Fibroblast of lung (primary cell): ENCODE data around the gene OSBP. TPM values are rescaled to one million over a fixed set of nuclear protein-coding genes. Genes with fewer than 3 reads are reported as not detected.

Source experiments
- DNase-seq, 2 donors: peaks; one replicate each; pipeline versions ENCODE4 v3.0.0 to v3.0.0-alpha.2; 2010; ENCODE audit warnings: low read depth in 2 of 2
- H2AFZ ChIP-seq: 2 replicates; pipeline ENCODE4 v1.5.1; 2012; ENCODE audit warnings: low read length, control low read depth, inconsistent platforms
- H3K27ac ChIP-seq: 2 replicates; pipeline ENCODE4 v1.5.1; 2011; ENCODE audit warnings: low read length, control low read depth; ENCODE audit not compliant: insufficient read depth
- H3K27me3 ChIP-seq: 2 replicates; pipeline ENCODE4 v1.5.1; 2011; ENCODE audit warnings: mild to moderate bottlenecking, low read length; ENCODE audit not compliant: control insufficient read depth, insufficient read depth
- H3K36me3 ChIP-seq: 2 replicates; pipeline ENCODE4 v1.5.1; 2011; ENCODE audit warnings: low read length; ENCODE audit not compliant: control insufficient read depth, insufficient read depth
- H3K4me1 ChIP-seq: 2 replicates; pipeline ENCODE4 v1.5.1; 2011; ENCODE audit warnings: low read length; ENCODE audit not compliant: control insufficient read depth, insufficient read depth; ENCODE audit errors: extremely low read depth
- H3K4me2 ChIP-seq: 2 replicates; pipeline ENCODE4 v1.5.1; 2011; ENCODE audit warnings: low read length, control low read depth; ENCODE audit not compliant: insufficient read depth; ENCODE audit errors: extremely low read depth
- H3K4me3 ChIP-seq, 4 experiments: fragments of 200-600 bp in 1 of 4; sonication (generic) in 1 of 4; replicated peaks in 1 of 4; 2 replicates each; pipeline ENCODE4 v1.5.1; 2011 to 2016; ENCODE audit warnings: low read length in 4 of 4, low read depth in 3 of 4, mild to moderate bottlenecking in 3 of 4, control low read depth in 2 of 4, inconsistent platforms in 1 of 4, mixed read lengths in 1 of 4; ENCODE audit not compliant: insufficient read depth in 1 of 4; ENCODE audit errors: control extremely low read depth in 1 of 4
- H3K79me2 ChIP-seq: 2 replicates; pipeline ENCODE4 v1.5.1; 2012; ENCODE audit warnings: mild to moderate bottlenecking, low read length, inconsistent platforms; ENCODE audit not compliant: control insufficient read depth, insufficient read depth
- H3K9ac ChIP-seq: 2 replicates; pipeline ENCODE4 v1.5.1; 2011; ENCODE audit warnings: mild to moderate bottlenecking, low read length, control low read depth; ENCODE audit not compliant: insufficient read depth
- H3K9me3 ChIP-seq: 2 replicates; pipeline ENCODE4 v1.5.1; 2012; ENCODE audit warnings: low read depth, low read length; ENCODE audit not compliant: control insufficient read depth, insufficient read depth
- H4K20me1 ChIP-seq: 2 replicates; pipeline ENCODE4 v1.5.1; 2011; ENCODE audit warnings: low read length; ENCODE audit not compliant: control insufficient read depth, insufficient read depth; ENCODE audit errors: extremely low read depth
- EZH2 ChIP-seq: IDR thresholded peaks from 2 replicates; pipeline ENCODE4 v1.5.1; 2012; ENCODE audit warnings: low read length, control low read depth, mild to moderate bottlenecking; ENCODE audit errors: missing control alignments
- polyA plus RNA-seq, 2 donors: library from polyadenylated mRNA; depleted of rRNA in 1 of 2; stranded (reverse) in 1 of 2; unstranded in 1 of 2; fragments of >200 nt; gene quantifications; 2 replicates each; pipeline ENCODE4 v1.2.1, GENCODE V29; 2011 to 2012; ENCODE audit warnings: missing spikeins in 1 of 2
- total RNA-seq: library from RNA; depleted of rRNA; stranded (reverse); fragments of >200 nt; gene quantifications from 2 replicates; pipeline ENCODE4 v1.2.1, GENCODE V29; 2014
- TF ChIP-seq, protein P1 (sequence below), 2 donors: IDR thresholded peaks in 1 of 2; conservative IDR thresholded peaks in 1 of 2; 1 replicate in 1 of 2; 2 replicates in 1 of 2; pipeline ENCODE4 v1.5.1; 2011 to 2012; ENCODE audit warnings: low read length in 2 of 2, control low read depth in 1 of 2, inconsistent platforms in 1 of 2, low read depth in 1 of 2, mild to moderate bottlenecking in 1 of 2

Gene OSBP
- total and polyA plus RNA-seq, 2 donors (not counting 1 experiment from before 2014, with no cell fraction given), result 34.0 to 44.1 TPM

DNA sequence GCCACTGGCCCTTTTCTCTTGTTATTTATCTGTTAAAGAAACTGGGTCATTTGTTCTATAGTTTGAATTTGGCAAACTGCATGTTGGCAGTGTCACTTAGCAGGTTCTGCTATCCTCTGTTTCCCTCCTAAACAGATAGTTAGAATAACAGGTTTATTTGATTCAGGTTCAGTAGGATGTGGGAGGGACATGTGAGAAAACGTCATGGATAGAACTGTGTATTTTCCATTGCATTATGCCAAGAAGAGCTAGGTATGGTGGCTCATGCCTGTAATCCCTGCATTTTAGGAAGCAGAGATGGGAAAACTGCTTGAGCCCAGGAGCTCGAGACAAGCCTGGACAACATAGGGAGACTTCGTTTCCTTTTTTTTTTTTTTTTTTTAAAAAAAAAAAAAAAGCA is 29.0 kb upstream of the OSBP start:
- DNase-seq, result no peak
- TF ChIP-seq, protein P1, sequence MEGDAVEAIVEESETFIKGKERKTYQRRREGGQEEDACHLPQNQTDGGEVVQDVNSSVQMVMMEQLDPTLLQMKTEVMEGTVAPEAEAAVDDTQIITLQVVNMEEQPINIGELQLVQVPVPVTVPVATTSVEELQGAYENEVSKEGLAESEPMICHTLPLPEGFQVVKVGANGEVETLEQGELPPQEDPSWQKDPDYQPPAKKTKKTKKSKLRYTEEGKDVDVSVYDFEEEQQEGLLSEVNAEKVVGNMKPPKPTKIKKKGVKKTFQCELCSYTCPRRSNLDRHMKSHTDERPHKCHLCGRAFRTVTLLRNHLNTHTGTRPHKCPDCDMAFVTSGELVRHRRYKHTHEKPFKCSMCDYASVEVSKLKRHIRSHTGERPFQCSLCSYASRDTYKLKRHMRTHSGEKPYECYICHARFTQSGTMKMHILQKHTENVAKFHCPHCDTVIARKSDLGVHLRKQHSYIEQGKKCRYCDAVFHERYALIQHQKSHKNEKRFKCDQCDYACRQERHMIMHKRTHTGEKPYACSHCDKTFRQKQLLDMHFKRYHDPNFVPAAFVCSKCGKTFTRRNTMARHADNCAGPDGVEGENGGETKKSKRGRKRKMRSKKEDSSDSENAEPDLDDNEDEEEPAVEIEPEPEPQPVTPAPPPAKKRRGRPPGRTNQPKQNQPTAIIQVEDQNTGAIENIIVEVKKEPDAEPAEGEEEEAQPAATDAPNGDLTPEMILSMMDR (conservative IDR thresholded peaks at IDR 0.05 in 1 of 2, IDR thresholded peaks at IDR 0.05 in 1 of 2; ENCODE audit: low read depth in 1 of 2, low read length in 2 of 2), result no peak
- TF ChIP-seq EZH2, result no peak
- no peaks in the 10 kb centered on the region for H3K4me1 ChIP-seq

DNA sequence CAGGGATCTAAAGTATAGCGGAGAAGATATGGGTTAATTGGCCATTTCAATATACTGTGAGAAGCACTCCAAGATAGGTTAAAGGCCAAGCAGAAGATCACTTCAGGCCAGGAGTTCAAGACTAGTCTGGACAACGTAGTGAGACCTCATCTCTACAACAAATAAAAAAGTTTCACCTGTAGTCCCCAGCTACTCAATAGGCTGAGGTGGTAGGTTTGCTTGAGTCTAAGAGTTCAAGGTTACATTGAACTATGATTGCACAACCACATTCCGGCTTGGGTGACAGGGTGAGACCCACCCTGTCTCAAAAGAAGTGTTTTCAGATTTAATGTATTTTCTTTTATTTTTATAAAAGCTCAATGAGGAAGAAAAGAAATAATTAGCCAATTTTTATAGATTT is 27.8 kb upstream of the OSBP start:
- TF ChIP-seq, protein P1 (conservative IDR thresholded peaks at IDR 0.05 in 1 of 2, IDR thresholded peaks at IDR 0.05 in 1 of 2; ENCODE audit: low read depth in 1 of 2, low read length in 2 of 2), result no peak
- no peak for TF ChIP-seq EZH2
- Histone ChIP-seq H3K4me1 (no peaks in the 10 kb centered on the region), H3K36me3 (peaks cover 20% of the 10 kb centered on the region)

More for the DNA sequence above, 29.0 kb upstream of the OSBP start:
- Histone ChIP-seq H3K27ac (no peak overlapping the region), H3K4me2 (no peak overlapping the region), H3K9me3 (no peaks in the 10 kb centered on the region), H2AFZ (no peak overlapping the region), H4K20me1 (no peaks in the 10 kb centered on the region), H3K36me3 (peaks cover 21% of the 10 kb centered on the region), H3K79me2 (no peaks in the 10 kb centered on the region), H3K4me3 (no peak overlapping the region), H3K9ac (no peak overlapping the region), H3K27me3 (no peaks in the 10 kb centered on the region)

DNA sequence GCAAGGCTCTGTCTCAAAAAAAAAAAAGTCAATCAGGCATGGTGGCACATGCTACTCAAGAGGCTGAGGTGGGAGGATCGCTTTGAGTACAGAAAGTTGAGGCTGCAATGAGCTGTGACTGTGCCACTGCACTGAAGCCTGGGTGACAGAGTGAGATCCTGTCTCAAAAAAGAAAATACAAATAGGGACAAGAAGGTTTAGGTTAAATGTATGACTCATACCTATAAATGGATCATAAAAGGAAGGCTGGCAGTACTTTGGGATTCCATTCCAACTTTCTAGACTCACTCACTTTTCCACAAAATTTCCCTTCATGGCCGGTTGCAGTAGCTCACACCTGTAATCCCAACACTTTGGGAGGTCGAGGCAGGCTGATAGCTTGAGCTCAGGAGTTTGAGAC is 25.6 kb upstream of the OSBP start:
- H3K27me3 ChIP-seq, result no peaks in the 10 kb centered on the region
- no peak for DNase-seq

More for the DNA sequence above, 27.8 kb upstream of the OSBP start:
- H3K4me3 ChIP-seq, result no peak overlapping the region
- H2AFZ ChIP-seq, result no peak overlapping the region
- H3K27me3 ChIP-seq, result no peaks in the 10 kb centered on the region
- no peak overlapping the region for H3K9ac ChIP-seq
- H3K79me2 ChIP-seq, result no peaks in the 10 kb centered on the region
- H3K4me2 ChIP-seq, result no peak overlapping the region
- H3K9me3 ChIP-seq, result no peaks in the 10 kb centered on the region
- no peak for DNase-seq
- no peak overlapping the region for H3K27ac ChIP-seq
- no peaks in the 10 kb centered on the region for H4K20me1 ChIP-seq

More for the DNA sequence above, 25.6 kb upstream of the OSBP start:
- H3K36me3 ChIP-seq, result peaks cover 24% of the 10 kb centered on the region
- H4K20me1 ChIP-seq, result no peaks in the 10 kb centered on the region
- no peak overlapping the region for H3K4me2 ChIP-seq
- TF ChIP-seq EZH2, result no peak
- TF ChIP-seq, protein P1 (conservative IDR thresholded peaks at IDR 0.05 in 1 of 2, IDR thresholded peaks at IDR 0.05 in 1 of 2; ENCODE audit: low read depth in 1 of 2, low read length in 2 of 2), result no peak
- no peaks in the 10 kb centered on the region for H3K4me1 ChIP-seq
- H3K9ac ChIP-seq, result no peak overlapping the region
- H3K9me3 ChIP-seq, result no peaks in the 10 kb centered on the region
- H3K27ac ChIP-seq, result no peak overlapping the region
- no peak overlapping the region for H2AFZ ChIP-seq
- H3K4me3 ChIP-seq, result no peak overlapping the region
- no peaks in the 10 kb centered on the region for H3K79me2 ChIP-seq
